Right lobe of liver (tissue), 4 donors: ENCODE measurements around the gene FLCN.

ENCODE experiments used
- CTCF ChIP-seq, 4 donors: fragments of 200-600 bp in 3 of 4; fragments of 450-650 bp in 1 of 4; IDR thresholded peaks; one replicate each; pipeline versions ENCODE4 v1.5.1 to v1.8.0; 2016 to 2022; ENCODE audit warnings: antibody characterized with exemption in 4 of 4, mild to moderate bottlenecking in 2 of 4
- POLR2A ChIP-seq: fragments of 450-650 bp; IDR thresholded peaks from one replicate; pipeline ENCODE4 v1.6.1; 2017; ENCODE audit warnings: antibody characterized with exemption, mild to moderate bottlenecking
- donor health status: DM: no; HTN: no; CAD: no.
- donor health status: DM: no; HTN: no; CAD: no.
- donor health status: DM: no; HTN: yes; CAD: no.

GRCh38 chr17:17279316-17279715, 42.3 kb upstream of the FLCN start:
- no peak for TF ChIP-seq CTCF (IDR thresholded peaks at IDR 0.05)
- no peak for TF ChIP-seq POLR2A
